Measurements from ENCODE around the gene YPEL2.
A peak's percentile ranks its signal among the peaks of the same experiment; 100 is the strongest.

Gene YPEL2

GRCh38 chr17:59329176-59330052 lies 2.0 kb upstream of the YPEL2 start:
- H3K4me3 ChIP-seq (ENCODE audit: low read length) = no peak overlapping the region
- DNase-seq (ENCODE audit: low read depth, low spot score) = peak; percentile 10

- no peak overlapping the region for H3K4me3 ChIP-seq (ENCODE audit: low read length)
- no peak for DNase-seq (ENCODE audit: low read depth, low spot score)
Observed at GRCh38 chr17:59330053-59330942, 1.2 kb upstream of the YPEL2 start.

GRCh38 chr17:59331929-59332748 lies 684 bp downstream of the YPEL2 start:
- DNase-seq (ENCODE audit: low read depth, low spot score) = no peak
- peak overlapping the region; percentile 65 for H3K4me3 ChIP-seq (ENCODE audit: low read length)

- DNase-seq (ENCODE audit: low read depth, low spot score) = no peak
- peak overlapping the region; percentile 65 for H3K4me3 ChIP-seq (ENCODE audit: low read length)
Observed at GRCh38 chr17:59332749-59333377, 1.4 kb downstream of the YPEL2 start.

GRCh38 chr17:59333836-59334235 lies 2.4 kb downstream of the YPEL2 start:
- H3K4me3 ChIP-seq (ENCODE audit: low read length) = no peak overlapping the region

GRCh38 chr17:59335685-59336084 lies 4.2 kb downstream of the YPEL2 start:
- H3K4me3 ChIP-seq (ENCODE audit: low read length) = no peak overlapping the region
- no peak for DNase-seq (ENCODE audit: low read depth, low spot score)

More at GRCh38 chr17:59333836-59334235, 2.4 kb downstream of the YPEL2 start:
- DNase-seq (ENCODE audit: low read depth, low spot score) = no peak

- H3K4me3 ChIP-seq (ENCODE audit: low read length) = no peak overlapping the region
- DNase-seq (ENCODE audit: low read depth, low spot score) = no peak
Observed at GRCh38 chr17:59337741-59338299, 6.4 kb downstream of the YPEL2 start.

- DNase-seq (ENCODE audit: low read depth, low spot score) = no peak
Observed at GRCh38 chr17:59338498-59338897, 7.0 kb downstream of the YPEL2 start.

GRCh38 chr17:59341922-59342321 lies 10.5 kb downstream of the YPEL2 start:
- H3K4me3 ChIP-seq (ENCODE audit: low read length) = no peak overlapping the region
- no peak for DNase-seq (ENCODE audit: low read depth, low spot score)

More at GRCh38 chr17:59338498-59338897, 7.0 kb downstream of the YPEL2 start:
- H3K4me3 ChIP-seq (ENCODE audit: low read length) = no peak overlapping the region

- no peak for DNase-seq (ENCODE audit: low read depth, low spot score)
- H3K4me3 ChIP-seq (ENCODE audit: low read length) = no peak overlapping the region
Observed at GRCh38 chr17:59342681-59343131, 11.3 kb downstream of the YPEL2 start.

GRCh38 chr17:59345476-59345875 lies 14.0 kb downstream of the YPEL2 start:
- no peak overlapping the region for H3K4me3 ChIP-seq (ENCODE audit: low read length)
- DNase-seq (ENCODE audit: low read depth, low spot score) = no peak

- H3K4me3 ChIP-seq (ENCODE audit: low read length) = no peak overlapping the region
- DNase-seq (ENCODE audit: low read depth, low spot score) = no peak
Observed at GRCh38 chr17:59346341-59346740, 14.9 kb downstream of the YPEL2 start.

GRCh38 chr17:59346876-59347407 lies 15.5 kb downstream of the YPEL2 start:
- H3K4me3 ChIP-seq (ENCODE audit: low read length) = no peak overlapping the region
- DNase-seq (ENCODE audit: low read depth, low spot score) = no peak

- DNase-seq (ENCODE audit: low read depth, low spot score) = no peak
- no peak overlapping the region for H3K4me3 ChIP-seq (ENCODE audit: low read length)
Observed at GRCh38 chr17:59347975-59348391, 16.5 kb downstream of the YPEL2 start.

- DNase-seq (ENCODE audit: low read depth, low spot score) = no peak
- H3K4me3 ChIP-seq (ENCODE audit: low read length) = no peak overlapping the region
Observed at GRCh38 chr17:59349178-59349577, 17.7 kb downstream of the YPEL2 start.

- no peak overlapping the region for H3K4me3 ChIP-seq (ENCODE audit: low read length)
- DNase-seq (ENCODE audit: low read depth, low spot score) = no peak
Observed at GRCh38 chr17:59353106-59353854, 21.8 kb downstream of the YPEL2 start.

GRCh38 chr17:59353936-59354755 lies 22.7 kb downstream of the YPEL2 start:
- no peak for DNase-seq (ENCODE audit: low read depth, low spot score)
- no peak overlapping the region for H3K4me3 ChIP-seq (ENCODE audit: low read length)
